ENCODE results near the gene TSNAXIP1.

DNA sequence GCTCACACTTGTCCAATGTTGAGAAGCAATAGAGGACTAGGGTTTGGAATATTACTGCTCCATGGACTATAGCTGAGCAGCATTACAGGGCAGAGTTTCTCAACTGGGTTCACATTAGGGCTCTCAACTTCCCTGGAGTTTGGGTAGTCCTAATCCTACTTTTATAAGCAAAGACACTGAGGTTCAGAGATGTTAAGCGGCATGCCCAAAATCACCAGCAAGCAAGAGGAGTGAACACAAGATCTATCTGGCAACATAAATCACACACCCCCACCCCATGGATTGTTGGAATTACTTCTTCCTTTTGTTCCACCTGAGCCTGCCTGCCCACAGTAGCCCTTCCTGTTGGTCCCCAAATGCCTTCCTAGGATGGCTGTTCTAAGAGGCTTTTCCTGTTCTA is 5.2 kb downstream of the TSNAXIP1 start:
- TF ChIP-seq, protein P1, sequence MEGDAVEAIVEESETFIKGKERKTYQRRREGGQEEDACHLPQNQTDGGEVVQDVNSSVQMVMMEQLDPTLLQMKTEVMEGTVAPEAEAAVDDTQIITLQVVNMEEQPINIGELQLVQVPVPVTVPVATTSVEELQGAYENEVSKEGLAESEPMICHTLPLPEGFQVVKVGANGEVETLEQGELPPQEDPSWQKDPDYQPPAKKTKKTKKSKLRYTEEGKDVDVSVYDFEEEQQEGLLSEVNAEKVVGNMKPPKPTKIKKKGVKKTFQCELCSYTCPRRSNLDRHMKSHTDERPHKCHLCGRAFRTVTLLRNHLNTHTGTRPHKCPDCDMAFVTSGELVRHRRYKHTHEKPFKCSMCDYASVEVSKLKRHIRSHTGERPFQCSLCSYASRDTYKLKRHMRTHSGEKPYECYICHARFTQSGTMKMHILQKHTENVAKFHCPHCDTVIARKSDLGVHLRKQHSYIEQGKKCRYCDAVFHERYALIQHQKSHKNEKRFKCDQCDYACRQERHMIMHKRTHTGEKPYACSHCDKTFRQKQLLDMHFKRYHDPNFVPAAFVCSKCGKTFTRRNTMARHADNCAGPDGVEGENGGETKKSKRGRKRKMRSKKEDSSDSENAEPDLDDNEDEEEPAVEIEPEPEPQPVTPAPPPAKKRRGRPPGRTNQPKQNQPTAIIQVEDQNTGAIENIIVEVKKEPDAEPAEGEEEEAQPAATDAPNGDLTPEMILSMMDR (IDR thresholded peaks at IDR 0.05): no peak
- no peak for TF ChIP-seq POLR2A (IDR thresholded peaks at IDR 0.05)

Measured in esophagus squamous epithelium (tissue), 4 donors.